GM04503 (cell line): Measurements from ENCODE around the gene ABCD3.
"Not testable (repeated sequence)": the region's sequence is repeated elsewhere in the genome, so short reads cannot be mapped to it uniquely, and the experiment has no call there.

Experiments used
- DNase-seq: peaks from one replicate; pipeline ENCODE4 v3.0.0-alpha.2; 2012; ENCODE audit warnings: low read depth

The ABCD3 gene

DNA sequence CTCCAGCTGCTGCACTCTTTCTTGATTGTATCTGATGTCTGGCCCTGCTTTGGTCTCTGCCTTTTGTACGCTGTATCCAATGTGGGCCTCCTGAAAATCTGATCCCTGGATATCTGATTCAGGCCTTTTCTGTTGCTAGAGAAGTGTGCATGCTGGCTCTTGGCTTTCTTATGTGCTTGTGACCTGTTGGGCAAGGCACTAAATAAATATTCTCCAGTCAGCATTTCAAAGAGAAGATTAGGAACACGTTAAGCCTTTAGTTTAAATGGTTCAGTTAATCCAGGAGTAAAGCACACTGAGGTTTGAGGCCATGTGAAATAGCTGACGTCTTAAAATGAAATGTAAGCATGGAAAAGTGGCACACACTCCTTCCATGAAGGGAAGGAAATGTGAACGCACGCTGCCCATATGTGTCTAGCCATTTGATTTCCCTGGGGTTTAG is 132.6 kb downstream of the ABCD3 start:
- no peak for DNase-seq

- DNase-seq: no peak
Measured at GRCh38 chr1:94551449-94551848, 133.3 kb downstream of the ABCD3 start.

DNA sequence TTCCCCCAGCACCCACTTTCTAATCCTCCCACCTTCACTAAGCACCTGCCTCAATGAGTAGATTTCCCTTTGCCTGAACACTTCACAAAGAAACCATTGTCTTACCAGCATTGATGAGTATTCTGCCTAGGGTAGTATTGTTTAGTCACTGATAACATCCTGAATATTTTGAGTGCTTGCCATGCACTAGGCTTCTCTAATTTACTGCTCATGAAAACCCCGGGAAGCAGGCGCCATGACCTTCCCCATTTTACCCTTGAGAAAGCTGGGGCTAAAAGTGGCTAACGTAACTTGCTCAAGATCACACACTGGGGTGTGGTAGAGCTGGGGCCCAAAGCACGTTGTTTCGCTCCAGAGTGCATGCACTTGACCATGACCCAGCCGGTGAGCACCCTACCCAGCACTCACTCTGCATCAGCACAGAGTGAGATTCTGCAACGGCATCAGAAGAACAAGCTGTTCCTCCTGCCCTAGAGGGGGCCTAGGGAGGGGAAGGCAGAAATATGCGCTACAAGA is 133.9 kb downstream of the ABCD3 start:
- DNase-seq: no peak

GRCh38 chr1:94553323-94553730 is 135.1 kb downstream of the ABCD3 start:
- no peak for DNase-seq

- no peak for DNase-seq
Measured at GRCh38 chr1:94553931-94554330, 135.7 kb downstream of the ABCD3 start.

DNA sequence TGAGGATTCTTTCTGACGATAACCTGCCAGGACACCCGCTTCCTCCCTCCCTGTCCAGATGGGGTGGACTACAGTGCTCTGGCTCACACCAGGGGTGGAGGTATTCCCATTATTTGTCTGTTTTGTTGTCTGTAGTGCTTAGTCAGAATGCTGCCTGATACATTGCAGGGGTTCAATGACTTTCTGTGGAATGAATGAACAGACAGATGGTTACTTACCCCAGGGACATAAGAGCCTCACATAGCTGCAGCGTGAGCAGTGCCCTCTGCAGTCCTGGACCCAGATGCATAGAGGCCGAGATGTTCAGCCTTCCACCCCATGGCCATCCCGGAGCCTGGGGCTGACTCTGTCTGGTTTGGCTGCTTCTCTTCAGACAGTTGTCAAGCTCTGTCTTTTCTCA is 136.4 kb downstream of the ABCD3 start:
- no peak for DNase-seq

DNA sequence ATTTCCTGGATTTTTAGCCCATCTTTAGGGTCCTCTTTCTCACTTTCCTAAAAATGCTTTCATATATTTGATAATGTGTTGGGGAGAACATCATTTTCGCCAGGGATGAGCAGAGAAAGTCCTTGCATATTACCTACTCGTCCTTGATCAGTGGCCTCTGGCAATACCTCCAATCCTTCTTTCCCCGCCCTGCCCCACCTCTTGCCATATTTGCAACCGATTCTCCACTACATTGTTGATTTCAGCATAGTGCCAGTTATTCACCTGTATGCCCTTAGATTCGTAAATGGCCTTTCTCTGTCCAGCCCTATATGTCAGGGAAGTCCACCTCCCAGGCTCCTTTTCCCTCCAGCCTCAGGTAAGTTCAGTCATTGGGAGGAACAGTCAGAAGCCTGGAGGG is 136.9 kb downstream of the ABCD3 start:
- no peak for DNase-seq

GRCh38 chr1:94559921-94560320 is 141.7 kb downstream of the ABCD3 start:
- DNase-seq: no peak

DNA sequence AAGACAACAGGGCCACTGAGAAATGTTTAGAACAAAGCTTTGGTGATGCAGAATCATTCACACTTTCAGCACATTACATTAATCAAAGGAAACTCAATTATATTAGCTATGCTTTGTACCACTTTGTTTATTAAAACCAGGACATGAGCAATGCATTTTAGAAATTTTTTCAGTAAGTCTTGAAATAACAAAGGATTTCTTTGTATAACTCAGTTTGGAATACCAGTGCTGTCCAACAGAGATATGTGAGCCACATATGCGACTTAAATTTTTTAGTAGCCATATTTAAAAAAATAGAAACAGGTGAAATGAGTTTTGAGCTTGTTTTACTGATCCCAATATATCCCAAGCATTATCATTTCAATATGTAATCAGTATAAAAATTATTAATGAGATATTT is 142.1 kb downstream of the ABCD3 start:
- DNase-seq: no peak

- DNase-seq: no peak
Measured at GRCh38 chr1:94562519-94563260, 144.5 kb downstream of the ABCD3 start.

DNA sequence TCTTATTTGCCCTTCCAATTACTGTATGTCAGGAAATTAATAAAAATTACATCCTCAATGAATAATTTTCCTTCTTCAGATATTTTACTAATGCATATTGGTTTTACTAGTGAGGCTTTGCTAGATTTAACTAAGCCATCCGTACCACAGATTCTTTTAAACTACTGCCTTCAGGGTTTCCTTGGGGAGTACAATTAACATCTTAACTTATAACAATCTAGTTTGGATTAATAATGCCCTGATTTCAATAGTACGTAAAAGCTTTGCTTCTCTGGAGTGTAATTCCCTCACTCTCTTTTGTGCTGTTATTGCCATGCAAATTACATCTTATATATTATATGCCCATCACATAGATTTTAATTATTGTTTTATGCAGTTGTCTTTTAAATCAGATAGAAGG is 147.7 kb downstream of the ABCD3 start:
- DNase-seq: no peak

GRCh38 chr1:94566436-94566835 is 148.2 kb downstream of the ABCD3 start:
- DNase-seq: not testable (repeated sequence)

- not testable (repeated sequence) for DNase-seq
Measured at GRCh38 chr1:94567975-94568607, 149.9 kb downstream of the ABCD3 start.
